ENCODE data around the gene TEX38.

- TF ChIP-seq POLR2A (IDR thresholded peaks at IDR 0.05) (no peak), CTCF (IDR thresholded peaks at IDR 0.05) (no peak)
Measured at GRCh38 chr1:46645815-46646214, 25.8 kb upstream of the TEX38 start.
